ENCODE results near the gene METTL13. TPM values are rescaled to one million over a fixed set of nuclear protein-coding genes. Genes with fewer than 3 reads are reported as not detected.

The METTL13 gene
- total and polyA plus RNA-seq, 2 of the 4 experiments (the other 2 are of a cell fraction): 25.1 to 26.3 TPM

DNA sequence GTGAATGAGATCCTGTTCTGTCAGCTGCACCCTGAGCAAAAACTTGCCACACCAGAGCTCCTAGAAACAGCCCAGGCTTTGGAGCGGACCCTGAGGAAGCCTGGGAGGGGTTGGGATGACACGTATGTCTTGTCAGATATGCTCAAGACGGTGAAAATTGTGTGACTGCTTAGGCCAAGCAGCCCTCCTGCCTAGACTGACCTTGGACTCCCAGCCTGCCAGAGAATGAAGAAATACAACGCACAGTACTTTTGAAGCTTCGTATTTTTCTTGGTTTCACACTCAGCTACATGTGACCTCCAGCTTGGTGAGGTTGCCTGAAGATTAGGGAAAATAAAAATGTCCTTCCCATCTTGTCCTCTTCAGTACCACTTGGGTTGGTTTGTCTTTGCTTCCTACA is 15.1 kb downstream of the METTL13 start:
- WGBS, 2 experiments (ENCODE audit: extremely low coverage in 2 of 2, insufficient read length in 1 of 2): 67% methylated on average over 1 of the region's 5 CpGs; no CpG with 5 or more reads in 1 of the 2 experiments
- Histone ChIP-seq H3K18ac (ENCODE audit: low read depth, low read length) (no peak overlapping the region), H3K4ac (ENCODE audit: low read depth, low read length) (no peak overlapping the region), H4K8ac (ENCODE audit: low read depth in 2 of 2, low read length in 2 of 2) (no peak overlapping the region), H3K27me3 (ENCODE audit: control insufficient read depth, insufficient read depth, low read length) (no peaks in the 10 kb centered on the region), H3K9me1 (ENCODE audit: insufficient read depth, low read length) (no peaks in the 10 kb centered on the region), H2BK120ac (ENCODE audit: low read depth, low read length) (no peak overlapping the region), H3K56ac (ENCODE audit: extremely low read depth, insufficient read depth, low read length) (no peak overlapping the region), H3K4me3 (ENCODE audit: insufficient read depth, low read depth, low read length) (no peak overlapping the region), H3K79me1 (ENCODE audit: low read depth in 1 of 2, low read length in 2 of 2) (peaks cover 6 to 33% of the 10 kb centered on the region in 2 experiments; a peak in 3 of 4 replicates), H3K36me3 (ENCODE audit: control insufficient read depth, insufficient read depth, low read length) (peaks cover 24% of the 10 kb centered on the region), H4K5ac (ENCODE audit: low read depth, low read length) (no peak overlapping the region), H2BK20ac (ENCODE audit: low read depth, low read length) (no peak overlapping the region), H2AK9ac (replicated peaks; ENCODE audit: low read depth, low read length, poor library complexity) (no peak overlapping the region), H2BK15ac (ENCODE audit: low read depth, low read length) (no peak overlapping the region), H3K9ac (ENCODE audit: low read depth, low read length) (no peak overlapping the region), H4K20me1 (ENCODE audit: insufficient read depth, low read length) (no peaks in the 10 kb centered on the region), H3K14ac (replicated peaks; ENCODE audit: low read depth, low read length) (no peak overlapping the region), H2BK5ac (ENCODE audit: low read depth, low read length, poor library complexity, severe bottlenecking) (no peak overlapping the region), H3K4me1 (ENCODE audit: control insufficient read depth, insufficient read depth, low read length) (peaks cover 3% of the 10 kb centered on the region; the same call in 1 of the 2 replicates), H3K27ac (ENCODE audit: insufficient read depth, low read length) (no peak overlapping the region), H2AK5ac (ENCODE audit: low read depth, low read length) (no peak overlapping the region), H3K23ac (ENCODE audit: low read depth, low read length) (no peak overlapping the region), H4K91ac (ENCODE audit: insufficient read depth, low read depth, low read length) (no peak overlapping the region), H2AFZ (replicated peaks; ENCODE audit: low read length, poor library complexity) (no peak overlapping the region), H3K4me2 (ENCODE audit: low read depth, low read length) (no peak overlapping the region), H3K9me3 (ENCODE audit: control insufficient read depth, insufficient read depth, low read length) (no peaks in the 10 kb centered on the region)
- no TSS peak for BruUV-seq (replicated peaks)
- in situ Hi-C loops (cut with MboI; ENCODE audit: low sequenced_read_pairs) (no loop called here), intact Hi-C loops (cut with micrococcal nuclease) (no loop called here), dilution Hi-C loops (cut with HindIII; ENCODE audit: low sequenced_read_pairs, unreplicated experiment) (no loop called here)
- no peak for TF ChIP-seq RAD21 (IDR thresholded peaks at IDR 0.05; ENCODE audit: low read length)
- no peak for TF ChIP-seq SMC3 (IDR thresholded peaks at IDR 0.05; ENCODE audit: low read depth, low read length)
- TF ChIP-seq FOS (IDR thresholded peaks at IDR 0.05; ENCODE audit: low read depth, low read length): no peak
- TF ChIP-seq, protein P1, sequence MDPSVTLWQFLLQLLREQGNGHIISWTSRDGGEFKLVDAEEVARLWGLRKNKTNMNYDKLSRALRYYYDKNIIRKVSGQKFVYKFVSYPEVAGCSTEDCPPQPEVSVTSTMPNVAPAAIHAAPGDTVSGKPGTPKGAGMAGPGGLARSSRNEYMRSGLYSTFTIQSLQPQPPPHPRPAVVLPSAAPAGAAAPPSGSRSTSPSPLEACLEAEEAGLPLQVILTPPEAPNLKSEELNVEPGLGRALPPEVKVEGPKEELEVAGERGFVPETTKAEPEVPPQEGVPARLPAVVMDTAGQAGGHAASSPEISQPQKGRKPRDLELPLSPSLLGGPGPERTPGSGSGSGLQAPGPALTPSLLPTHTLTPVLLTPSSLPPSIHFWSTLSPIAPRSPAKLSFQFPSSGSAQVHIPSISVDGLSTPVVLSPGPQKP (IDR thresholded peaks at IDR 0.05; ENCODE audit: borderline replicate concordance, low read depth, low read length): no peak
- no peak for TF ChIP-seq RFX5 (IDR thresholded peaks at IDR 0.05; ENCODE audit: low read depth, low read length)
- TF ChIP-seq RCOR1 (IDR thresholded peaks at IDR 0.05; ENCODE audit: insufficient replicate concordance, low read length): no peak
- ChIA-PET POLR2A (ENCODE audit: unreplicated experiment) (no interaction called here), CTCF (no interaction called here)
- no peak for ATAC-seq (ENCODE audit: low read depth)
- no peak for DNase-seq
